Measurements from ENCODE around the gene GSC2.
"Not testable (repeated sequence)": the region's sequence is repeated elsewhere in the genome, so short reads cannot be mapped to it uniquely, and the experiment has no call there.

The GSC2 gene

GRCh38 chr22:19178065-19178656 lies 28.1 kb upstream of the GSC2 start:
- peak; percentile 73 for DNase-seq

GRCh38 chr22:19177164-19178064 lies 27.3 kb upstream of the GSC2 start:
- DNase-seq = no peak

DNA sequence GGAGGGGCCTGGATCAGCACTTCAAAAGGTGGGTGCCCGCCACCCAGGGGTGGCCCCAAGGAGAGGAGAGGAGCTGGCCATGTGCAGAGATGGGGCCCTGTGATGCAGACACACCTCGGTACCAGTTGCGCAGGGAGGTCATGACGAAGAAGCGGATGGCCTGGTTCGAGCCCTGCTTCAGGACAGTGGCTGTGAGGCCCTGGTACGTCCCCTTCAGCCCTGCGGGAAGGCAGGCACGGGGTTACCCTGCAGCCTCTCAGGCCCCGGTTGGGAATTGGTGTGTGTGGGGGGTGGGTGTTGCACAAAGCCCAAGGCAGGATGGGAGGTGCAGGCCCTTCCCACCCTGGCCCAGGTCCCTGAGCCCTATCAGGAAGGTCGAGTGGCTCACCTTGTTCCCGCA lies 26.6 kb upstream of the GSC2 start:
- DNase-seq = no peak

DNA sequence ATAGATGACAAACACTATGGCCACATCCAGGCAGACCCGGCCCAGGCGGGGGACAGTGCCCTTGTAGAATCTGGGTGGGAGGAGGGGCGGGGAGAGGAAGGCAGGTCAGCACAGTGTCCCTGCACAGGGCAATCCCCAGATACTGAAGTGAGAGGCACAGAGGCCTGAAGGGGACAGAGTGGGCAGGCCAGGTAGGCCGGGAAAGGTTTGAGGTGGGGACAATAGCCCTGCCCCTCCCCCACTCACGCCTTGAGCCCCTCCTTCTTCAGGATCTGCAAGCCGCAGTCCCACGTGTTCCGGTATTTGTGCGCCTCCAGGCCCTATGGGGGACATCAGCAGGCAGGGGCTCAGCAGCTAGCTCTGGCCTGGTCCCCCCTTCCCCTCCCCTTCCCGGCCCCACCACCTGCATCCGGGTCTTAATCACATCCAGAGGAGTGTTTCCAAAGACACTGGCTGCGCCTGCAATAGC lies 26.1 kb upstream of the GSC2 start:
- DNase-seq = no peak

- no peak for DNase-seq
Observed at GRCh38 chr22:19175602-19176174, 25.6 kb upstream of the GSC2 start.

DNA sequence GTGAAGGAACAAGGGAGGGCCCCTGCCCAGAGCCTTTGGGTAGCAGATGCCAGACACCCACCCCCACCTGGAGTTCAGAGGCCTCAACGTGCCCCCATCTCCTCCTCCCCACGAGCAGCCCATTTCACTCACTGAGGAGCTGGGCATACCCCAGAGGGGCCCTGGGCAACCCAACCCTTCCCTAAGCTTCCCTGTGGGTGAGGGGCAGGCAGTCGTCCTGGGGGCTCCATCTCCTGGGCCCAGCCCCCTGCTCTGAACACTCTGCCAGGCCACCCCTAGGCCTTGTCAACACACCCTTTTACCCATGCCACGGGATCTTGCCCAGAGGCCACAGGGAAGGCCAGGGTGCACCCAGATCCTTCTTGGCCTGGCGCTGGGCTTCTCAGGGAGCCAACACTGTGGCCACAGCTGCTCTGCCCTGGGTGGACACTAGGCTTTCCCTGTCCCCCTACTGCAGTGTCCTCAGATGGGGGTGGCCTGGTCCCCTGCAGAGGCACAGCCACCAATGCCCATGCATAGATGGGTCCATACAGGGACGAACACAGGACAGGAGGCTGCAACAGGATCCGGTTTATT lies 25.0 kb upstream of the GSC2 start:
- DNase-seq = no peak

GRCh38 chr22:19174106-19175025 lies 24.3 kb upstream of the GSC2 start:
- DNase-seq = peak; percentile 72

DNA sequence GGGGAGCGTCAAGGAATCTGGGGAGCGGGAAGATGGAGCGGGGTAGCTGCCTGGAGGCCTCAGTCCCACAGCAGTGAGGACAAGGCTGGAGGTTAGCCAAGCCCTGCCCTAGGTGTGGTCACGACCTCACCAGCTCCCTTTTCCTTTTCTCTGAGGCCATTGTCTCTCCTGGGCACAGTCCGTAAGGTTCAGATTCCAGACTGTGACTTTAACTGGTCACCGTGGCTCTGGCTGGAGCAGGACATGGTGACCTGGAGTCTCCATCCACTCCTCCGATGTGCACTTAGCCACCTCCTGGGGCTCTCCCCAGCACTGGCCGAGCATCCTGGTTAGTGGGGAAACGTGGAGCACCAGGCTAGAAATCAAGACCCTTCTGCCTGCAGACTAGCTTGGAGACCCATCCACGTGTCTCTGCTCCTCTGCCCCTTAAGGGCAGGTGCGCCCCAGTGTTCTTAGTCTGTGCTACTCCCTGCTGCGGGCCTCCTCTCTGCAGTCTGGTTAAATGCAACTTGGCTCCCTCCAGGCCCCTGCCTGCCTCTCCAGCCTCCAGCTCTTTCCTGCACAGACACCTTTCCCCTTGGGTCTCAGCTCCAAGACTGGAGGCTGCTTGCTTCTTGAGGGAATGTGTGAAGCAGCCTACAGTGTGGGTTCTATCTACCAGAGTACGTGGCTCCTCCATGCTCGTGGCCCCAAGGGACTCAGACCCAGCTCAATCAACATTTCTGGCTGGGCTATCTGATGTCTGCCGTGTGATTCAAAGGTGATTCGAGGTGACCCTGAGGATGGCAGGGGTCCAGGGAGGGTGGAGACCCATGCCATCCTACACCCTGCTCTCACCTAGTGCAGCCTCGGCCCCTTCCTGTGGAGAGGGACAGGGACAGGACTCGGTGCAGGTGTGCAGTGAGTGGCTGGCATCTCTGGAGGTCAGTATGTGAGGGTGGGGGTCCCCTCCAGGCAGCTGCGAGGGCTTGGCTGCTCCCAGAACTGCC lies 23.2 kb upstream of the GSC2 start:
- no peak for DNase-seq

GRCh38 chr22:19172213-19173046 lies 22.3 kb upstream of the GSC2 start:
- DNase-seq = no peak

DNA sequence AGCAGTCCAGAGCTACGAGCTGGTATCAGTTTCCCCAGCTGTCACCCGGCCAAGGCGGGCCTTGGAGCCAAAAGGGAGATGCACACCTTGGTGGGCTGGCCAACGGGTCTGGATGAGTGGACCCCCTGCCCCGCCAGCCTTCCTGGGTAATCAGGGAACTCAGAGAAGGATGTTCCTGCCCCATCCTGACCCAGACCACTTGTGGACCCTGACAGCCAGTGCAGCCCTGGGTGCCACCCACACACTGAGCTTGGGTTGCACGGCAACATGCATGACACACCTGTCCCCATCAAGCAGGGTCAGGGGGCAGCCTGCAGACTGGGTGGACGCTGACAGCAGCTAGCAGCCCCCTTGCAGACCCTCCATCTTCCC lies 19.8 kb upstream of the GSC2 start:
- no peak for DNase-seq

DNA sequence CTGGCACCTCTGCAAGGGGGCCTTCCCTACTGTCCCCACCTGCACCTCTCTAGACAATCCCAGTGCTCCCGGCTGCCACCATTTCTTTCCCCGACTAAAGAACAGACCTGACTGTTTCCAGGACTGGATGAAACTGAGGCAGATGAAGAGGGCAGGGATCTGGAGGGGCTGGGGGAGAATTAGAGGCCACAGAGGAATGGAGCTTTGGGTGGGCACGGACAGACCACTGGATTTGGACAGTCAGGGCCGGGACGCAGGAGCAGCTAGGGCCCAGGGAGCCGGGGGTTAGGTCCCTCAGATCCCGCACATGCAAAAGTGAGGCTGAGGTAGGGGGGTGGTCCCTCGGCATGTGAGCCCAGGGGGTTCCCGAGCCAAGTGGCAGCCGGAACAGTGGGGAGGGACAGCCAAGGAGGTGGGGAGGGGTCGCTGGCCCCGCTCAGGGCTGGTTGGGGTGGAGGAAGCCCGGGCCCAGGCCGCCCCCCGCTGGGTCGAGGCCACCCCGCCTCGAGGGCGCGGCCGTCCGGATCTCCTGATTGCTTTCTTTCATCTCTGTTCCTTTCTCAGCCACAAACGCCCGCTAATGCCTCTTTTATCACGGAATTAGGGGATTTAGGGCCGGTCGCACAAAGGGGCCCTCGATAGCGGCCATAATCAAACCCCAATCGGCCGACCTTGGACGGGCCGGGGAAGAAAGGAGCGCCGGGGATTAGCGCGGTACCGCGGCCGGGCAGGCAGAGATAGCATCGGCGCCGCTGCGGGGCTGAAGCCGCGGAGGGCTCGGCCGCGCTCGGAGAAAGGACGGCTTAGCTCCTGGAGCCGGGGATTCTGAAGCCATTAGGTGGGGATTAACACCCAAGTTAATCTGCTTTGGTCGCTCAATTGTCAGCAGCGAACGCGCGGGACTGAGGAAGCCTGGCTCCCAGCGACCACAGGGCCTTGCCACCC lies 19.2 kb upstream of the GSC2 start:
- peak; percentile 40 for DNase-seq

DNA sequence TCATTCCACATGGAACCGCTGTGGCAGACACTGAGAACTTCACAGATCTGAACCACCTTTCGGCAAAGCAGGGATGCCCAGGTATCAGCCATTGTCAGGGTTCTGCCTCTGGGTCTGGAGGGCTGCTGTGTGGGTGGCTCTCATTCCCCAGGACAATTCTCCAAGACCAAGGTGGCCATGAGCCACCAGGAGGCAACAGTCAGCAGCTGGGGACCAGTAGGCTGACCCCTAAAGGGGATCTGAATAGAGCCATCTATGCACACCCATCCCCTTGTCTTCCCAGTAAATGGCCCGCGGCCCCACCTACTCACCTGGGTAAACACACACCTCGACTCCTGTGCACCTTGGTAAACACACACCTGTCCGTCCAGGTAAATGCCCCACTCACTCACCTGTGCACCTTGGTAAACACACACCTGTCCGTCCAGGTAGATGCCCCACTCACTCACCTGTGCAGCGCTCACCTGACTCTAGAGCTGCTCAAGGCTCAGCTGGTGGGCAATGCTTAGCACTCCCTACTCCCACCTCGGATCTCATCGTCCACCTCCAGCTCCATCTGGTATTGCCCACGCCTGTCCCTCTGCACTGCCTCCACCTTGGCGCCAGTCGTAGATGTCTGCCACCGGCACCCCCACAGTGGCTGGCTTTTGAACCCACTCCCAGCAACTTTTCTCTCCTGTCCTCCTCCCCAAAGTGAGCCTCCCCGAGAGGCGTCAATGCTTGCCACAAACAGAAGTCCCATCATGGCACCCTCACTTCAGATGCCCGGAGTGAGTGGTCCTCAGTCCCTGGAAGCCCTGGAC lies 18.2 kb upstream of the GSC2 start:
- no peak for DNase-seq

GRCh38 chr22:19167106-19167869 lies 17.2 kb upstream of the GSC2 start:
- no peak for DNase-seq

- no peak for DNase-seq
Observed at GRCh38 chr22:19166421-19166820, 16.3 kb upstream of the GSC2 start.

DNA sequence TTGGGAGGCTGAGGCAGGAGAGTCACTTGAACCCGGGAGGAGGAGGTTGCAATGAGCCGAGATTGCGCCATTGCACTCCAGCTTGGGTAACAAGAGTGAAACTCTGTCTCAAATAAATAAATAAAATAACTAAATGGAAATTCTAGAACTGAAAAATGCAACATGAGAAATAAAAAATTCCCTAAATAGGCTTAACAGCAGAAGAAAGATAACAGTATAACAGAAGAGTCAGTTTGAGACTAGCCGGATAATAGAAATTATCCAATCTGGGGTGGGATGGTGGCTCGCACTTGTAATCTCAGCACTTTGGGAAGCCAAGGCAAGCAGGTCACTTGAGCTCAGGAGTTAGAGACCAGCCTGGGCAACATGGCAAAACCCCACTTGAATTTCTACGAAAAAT lies 14.3 kb upstream of the GSC2 start:
- no peak for DNase-seq

GRCh38 chr22:19158649-19159048 lies 8.6 kb upstream of the GSC2 start:
- not testable (repeated sequence) for DNase-seq

DNA sequence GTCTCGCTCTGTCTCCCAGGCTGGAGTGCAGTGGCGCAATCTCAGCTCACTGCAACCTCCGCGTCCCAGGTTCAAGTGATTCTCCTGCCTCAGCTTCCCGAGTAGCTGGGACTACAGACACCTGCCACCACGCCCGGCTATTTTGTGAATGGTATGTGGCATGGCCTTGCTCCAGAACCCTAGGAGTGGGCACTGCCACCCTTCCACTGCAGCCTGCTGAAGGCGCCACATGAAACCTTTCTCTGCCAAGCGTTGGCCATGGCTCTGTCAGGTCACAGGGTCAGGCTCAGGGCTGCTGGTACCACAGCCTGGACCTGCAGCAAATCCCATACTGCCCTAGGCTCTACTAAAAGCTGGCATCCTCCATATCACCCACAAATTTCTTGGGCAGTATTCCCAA lies 6.0 kb upstream of the GSC2 start:
- not testable (repeated sequence) for DNase-seq
